ENCODE data around the gene OTC.

OTC gene

GRCh38 chrX:38352362-38352761, at the start of gene OTC:
OTC (plus strand) TSS chrX:38352604; CDS start chrX:38352697, 93 bp downstream.
- DNase-seq = no peak

- DNase-seq = peak; percentile 3
Measured at GRCh38 chrX:38304010-38304409, 48.4 kb upstream of the OTC start.

- DNase-seq = no peak
Measured at GRCh38 chrX:38305971-38306370, 46.4 kb upstream of the OTC start.

- DNase-seq = no peak
Measured at GRCh38 chrX:38311743-38312142, 40.7 kb upstream of the OTC start.

- no peak for DNase-seq
Measured at GRCh38 chrX:38312436-38312835, 40.0 kb upstream of the OTC start.

- no peak for DNase-seq
Measured at GRCh38 chrX:38313190-38313589, 39.2 kb upstream of the OTC start.

- no peak for DNase-seq
Measured at GRCh38 chrX:38315186-38315585, 37.2 kb upstream of the OTC start.

- no peak for DNase-seq
Measured at GRCh38 chrX:38318196-38318595, 34.2 kb upstream of the OTC start.

- DNase-seq = no peak
Measured at GRCh38 chrX:38318606-38319005, 33.8 kb upstream of the OTC start.

GRCh38 chrX:38320819-38321218, 31.6 kb upstream of the OTC start:
- DNase-seq = no peak

- no peak for DNase-seq
Measured at GRCh38 chrX:38326086-38326485, 26.3 kb upstream of the OTC start.

GRCh38 chrX:38327007-38327774, 25.2 kb upstream of the OTC start, which contains the start of gene RPGR:
RPGR (minus strand) TSS chrX:38327509; CDS start chrX:38327367, 142 bp downstream.
- peak; percentile 93 for DNase-seq

GRCh38 chrX:38327775-38328081, 24.7 kb upstream of the OTC start:
- no peak for DNase-seq

- DNase-seq = no peak
Measured at GRCh38 chrX:38332505-38332904, 19.9 kb upstream of the OTC start.

- peak; percentile 4 for DNase-seq
Measured at GRCh38 chrX:38335382-38335781, 17.0 kb upstream of the OTC start.

- no peak for DNase-seq
Measured at GRCh38 chrX:38336538-38337240, 15.7 kb upstream of the OTC start.

- no peak for DNase-seq
Measured at GRCh38 chrX:38341442-38341841, 11.0 kb upstream of the OTC start.

- no peak for DNase-seq
Measured at GRCh38 chrX:38342853-38343778, 9.3 kb upstream of the OTC start.

GRCh38 chrX:38346150-38346549, 6.3 kb upstream of the OTC start:
- no peak for DNase-seq

GRCh38 chrX:38347136-38347535, 5.3 kb upstream of the OTC start:
- no peak for DNase-seq

GRCh38 chrX:38351346-38351745, 1.1 kb upstream of the OTC start:
- no peak for DNase-seq

- no peak for DNase-seq
Measured at GRCh38 chrX:38356401-38356800, 4.0 kb downstream of the OTC start.

Measured in NCI-H1092 treated with DMSO at 0.1 percent for 48 hours (cell line).